ENCODE measurements around the gene COBLL1.

DNA sequence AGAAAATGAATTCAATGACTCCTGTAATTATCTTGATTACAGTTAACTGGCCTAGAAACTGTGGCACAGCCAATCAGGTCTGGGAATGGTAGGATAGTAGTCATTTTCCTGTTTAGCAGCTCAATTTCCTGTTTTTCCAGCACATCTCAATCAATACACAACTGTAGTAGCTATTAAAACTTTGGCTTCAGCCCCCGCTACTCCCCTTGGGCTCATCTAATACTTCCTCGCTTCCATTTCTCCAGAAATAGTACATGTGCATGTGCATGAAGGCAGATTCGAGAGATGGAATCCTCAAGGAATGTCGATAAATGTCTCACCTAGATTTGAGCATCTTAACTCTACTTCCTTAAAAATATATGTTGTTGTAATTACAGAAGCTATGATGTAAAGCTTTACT, 9.7 kb downstream of the COBLL1 start:
- no peak for TF ChIP-seq EZH2 (IDR thresholded peaks at IDR 0.05; ENCODE audit: low read depth)
- no peak for TF ChIP-seq CTCF (conservative IDR thresholded peaks at IDR 0.05)
